Stimulated activated CD4-positive, alpha-beta T cell treated with anti-CD3 and anti-CD28 coated beads, Interleukin-2, amount 100 ng/mL, for 48 hours (primary cell): ENCODE measurements around the gene XRCC5.
"Not testable (repeated sequence)": the region's sequence is repeated elsewhere in the genome, so short reads cannot be mapped to it uniquely, and the experiment has no call there.

ENCODE experiments used
- DNase-seq, 2 donors: peaks; one replicate each; pipeline ENCODE4 v3.0.0-alpha.2; 2020

Gene XRCC5

DNA sequence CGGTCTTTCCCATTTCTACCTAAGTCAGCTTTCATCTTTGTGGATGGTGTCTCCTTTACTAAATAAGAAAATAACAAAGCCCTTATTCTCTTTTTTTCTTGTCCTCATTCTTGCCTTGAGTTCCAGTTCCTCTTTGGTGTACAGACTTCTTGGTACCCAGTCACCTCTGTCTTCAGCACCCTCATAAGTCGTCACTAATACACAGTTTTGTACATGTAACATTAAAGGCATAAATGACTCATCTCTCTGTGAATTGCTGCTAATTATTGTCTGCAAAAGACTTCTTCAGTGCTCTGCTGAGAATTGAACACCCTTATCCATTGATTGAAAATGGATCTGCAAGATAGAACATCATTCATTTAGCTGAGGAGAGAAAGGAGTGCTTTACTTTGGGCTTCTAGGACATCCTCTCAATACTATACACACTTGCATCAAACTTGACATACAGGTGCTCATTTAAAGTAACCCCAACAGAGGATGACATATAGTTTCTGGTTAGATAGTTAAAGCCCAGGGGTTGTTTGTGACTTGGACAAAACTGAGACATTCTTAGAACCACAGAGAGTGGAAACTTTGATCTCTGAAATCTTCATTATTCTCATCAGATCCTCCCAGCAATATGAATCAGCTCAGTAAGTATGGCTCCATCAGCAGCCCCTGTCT is 97.0 kb downstream of the XRCC5 start:
- DNase-seq = no peak

DNA sequence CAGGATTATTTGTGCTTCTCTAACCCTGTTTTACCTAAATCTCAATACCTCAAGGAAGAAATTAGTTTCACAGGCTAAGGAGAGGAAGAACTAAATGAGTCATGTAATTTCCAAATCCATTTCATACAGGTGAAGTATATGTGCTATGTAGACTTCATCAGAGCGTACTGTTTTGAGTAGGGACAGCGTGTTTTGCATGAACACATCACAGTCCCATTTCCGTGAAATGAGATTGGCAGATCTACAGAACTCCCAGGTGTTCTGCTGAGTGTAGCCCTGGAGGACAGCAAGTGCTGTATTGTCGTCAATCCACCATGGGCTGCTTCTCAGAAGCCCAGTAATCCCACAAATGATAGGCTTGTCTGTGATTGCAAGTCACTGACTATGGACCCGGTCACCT is 97.7 kb downstream of the XRCC5 start:
- DNase-seq = no peak

DNA sequence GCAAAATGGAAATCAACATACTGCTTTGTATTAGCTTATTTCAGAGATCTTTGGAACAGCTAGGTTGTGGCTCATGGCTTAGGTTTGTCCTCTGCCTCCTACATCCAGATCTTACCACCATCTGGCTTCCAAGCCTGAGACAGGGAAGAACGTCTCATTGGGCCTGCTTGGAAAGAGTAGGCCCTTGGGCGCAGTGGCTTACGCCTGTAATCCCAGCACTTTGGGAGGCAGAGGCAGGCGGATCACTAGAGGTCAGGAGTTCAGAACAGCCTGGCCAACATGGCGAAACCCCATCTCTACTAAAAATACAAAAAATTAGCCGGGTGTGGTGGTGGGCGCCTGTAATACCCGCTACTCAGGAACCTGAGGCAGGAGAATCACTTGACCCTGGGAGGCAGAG is 99.5 kb downstream of the XRCC5 start:
- DNase-seq = not testable (repeated sequence)

DNA sequence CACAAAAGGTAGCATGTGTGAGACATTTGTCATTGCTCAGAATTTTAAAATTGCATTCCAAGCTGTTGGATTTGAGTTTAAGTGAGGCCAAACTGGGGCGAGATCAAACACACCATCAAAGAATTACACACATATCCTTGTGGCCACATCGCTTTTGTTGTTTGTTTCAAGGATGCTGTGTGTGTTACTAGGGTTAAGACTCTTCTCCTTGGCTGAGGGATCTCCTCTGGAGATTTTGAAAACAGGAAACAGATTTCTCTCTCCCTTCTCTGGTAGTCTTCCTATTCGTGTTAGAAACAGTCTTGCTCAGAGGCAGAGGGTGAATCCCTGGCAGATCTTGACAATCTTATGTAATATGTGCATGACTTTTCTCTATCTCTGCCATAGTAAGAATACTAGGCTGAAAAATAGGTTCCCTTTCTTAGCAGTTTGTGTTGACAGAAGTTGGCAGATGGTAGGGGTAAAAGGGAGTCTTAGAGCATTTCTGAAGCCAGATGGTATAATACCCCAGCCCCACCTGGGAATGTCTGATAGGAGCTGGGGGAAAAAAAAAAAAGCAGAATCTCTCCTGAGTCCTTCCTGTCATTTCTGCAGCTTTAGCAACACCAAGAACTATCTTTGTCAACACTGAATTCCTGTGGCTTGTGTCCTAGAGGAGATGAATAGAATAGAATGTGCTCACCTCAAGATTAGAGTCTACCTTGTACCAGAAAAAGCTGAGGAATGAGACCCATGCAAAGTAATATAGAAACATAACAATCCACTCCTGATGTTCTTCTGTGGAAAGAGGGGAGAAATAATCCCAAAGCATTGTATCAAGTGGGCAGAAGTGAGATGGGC is 101.8 kb downstream of the XRCC5 start:
- DNase-seq = no peak

DNA sequence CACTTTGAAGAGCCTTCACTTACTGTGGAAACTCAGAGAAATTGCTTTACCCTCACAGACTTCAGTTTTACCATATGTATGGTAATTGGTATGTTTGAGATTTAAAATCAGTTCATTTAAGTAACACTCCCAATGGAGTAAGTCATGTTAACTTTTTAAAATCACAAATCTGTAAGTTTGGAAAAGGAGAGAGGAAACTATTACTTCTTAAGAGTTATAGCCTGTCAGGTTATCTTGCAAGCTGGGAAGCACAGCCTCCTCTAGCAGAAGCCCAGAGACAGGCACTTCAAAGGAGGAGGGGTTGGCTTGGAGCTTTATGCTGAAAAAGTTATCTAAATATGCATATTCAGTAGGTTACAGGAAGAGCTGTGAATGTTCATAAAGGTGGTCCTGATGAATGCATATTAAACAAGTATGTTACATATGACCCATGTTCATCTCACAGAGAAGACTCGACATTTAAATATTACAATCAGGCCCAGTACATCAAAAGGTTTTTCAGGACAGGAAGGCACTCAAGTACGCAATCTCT is 102.5 kb downstream of the XRCC5 start:
- no peak for DNase-seq

DNA sequence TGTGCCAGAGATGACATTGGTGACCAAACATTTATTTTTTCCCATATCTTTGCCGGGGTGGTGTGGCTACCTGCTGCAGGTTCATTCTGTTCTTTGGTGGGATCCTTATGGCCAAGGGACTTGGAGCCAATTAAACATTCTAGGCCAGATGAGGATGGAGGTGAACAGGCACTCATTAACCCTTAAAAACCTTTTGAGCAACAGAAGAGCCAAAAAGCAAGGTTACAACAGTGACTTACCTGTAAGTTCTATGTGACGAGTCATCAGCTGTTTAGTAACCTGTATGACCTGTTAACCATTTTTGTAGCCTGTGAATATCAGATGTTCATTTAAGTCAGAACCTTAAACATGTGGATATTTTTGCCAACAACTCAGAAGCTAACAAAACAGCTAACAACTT is 105.6 kb downstream of the XRCC5 start:
- no peak for DNase-seq

DNA sequence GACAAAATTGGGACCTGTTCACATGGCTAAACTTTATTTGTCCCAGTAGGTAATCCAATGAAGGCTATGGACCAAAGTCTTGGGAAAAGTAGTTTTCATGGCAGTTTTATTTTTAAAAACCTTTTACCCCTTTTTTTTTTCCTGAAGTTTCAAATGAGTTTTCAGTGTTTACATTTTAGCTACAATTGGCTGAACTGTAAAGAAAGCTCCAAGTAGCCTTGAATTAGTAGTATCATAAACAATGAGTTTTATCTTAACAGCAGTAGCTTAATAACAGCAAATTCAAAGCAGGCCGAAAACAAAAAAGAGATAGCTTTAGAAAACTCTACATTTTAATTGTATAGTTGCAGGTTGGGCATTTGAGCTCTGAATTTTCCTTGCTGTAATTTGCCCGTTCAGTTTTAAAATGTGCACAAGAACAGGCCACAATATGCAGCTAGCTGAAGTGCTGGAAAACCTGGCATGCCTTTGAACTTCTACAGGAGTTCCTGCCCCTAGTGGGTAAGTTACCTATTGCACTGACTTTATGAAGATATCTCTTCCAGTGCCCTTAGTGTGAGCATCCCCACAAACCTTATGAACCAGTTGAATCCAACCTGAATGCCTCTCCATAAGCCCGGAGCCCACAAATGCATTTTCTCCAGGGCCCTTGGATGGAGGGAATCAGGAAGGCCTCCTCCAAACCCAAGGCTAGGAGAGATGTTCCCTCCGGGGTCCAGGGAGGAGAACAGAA is 106.7 kb downstream of the XRCC5 start:
- no peak for DNase-seq

DNA sequence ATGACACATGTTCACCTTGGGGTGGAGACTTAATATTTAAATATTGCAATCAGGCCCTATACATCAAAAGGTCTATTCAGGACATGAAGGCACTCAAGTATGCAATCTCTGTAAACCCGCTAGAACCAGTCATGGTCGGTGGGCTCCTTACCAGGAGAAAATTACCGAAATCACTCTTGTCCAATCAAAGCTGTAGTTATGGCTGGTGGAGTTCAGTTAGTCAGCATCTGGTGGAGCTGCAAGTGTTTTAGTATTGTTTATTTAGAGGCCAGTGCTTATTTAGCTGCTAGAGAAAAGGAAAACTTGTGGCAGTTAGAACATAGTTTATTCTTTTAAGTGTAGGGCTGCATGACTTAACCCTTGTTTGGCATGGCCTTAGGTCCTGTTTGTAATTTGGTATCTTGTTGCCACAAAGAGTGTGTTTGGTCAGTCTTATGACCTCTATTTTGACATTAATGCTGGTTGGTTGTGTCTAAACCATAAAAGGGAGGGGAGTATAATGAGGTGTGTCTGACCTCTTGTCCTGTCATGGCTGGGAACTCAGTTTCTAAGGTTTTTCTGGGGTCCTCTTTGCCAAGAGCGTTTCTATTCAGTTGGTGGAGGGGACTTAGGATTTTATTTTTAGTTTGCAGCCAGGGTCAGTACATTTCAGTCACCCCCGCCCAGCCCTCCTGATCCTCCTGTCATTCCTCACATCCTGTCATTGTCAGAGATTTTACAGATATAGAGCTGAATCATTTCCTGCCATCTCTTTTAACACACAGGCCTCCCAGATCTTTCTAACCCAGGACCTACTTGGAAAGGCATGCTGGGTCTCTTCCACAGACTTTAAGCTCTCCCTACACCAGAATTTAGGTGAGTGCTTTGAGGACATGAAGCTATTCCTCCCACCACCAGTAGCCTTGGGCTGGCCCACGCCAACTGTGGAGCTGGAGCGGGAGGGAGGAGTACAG is 108.1 kb downstream of the XRCC5 start:
- DNase-seq = no peak

DNA sequence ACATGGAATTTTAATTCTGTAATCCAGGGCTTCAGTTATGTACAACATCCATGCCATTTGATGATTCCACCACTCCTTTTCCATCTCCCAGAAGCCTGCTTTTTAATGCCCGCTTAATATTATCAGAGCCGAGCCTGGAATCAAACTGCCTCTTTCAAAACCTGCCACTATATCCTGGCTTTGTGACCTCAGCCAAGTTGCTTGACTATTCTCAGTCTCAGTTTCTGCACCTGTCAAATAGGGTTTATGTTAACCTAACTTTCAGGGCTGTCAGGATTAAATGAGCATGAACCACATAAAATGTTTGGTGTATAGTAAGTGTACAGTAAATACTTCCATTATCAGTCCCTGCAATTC is 108.7 kb downstream of the XRCC5 start:
- no peak for DNase-seq

DNA sequence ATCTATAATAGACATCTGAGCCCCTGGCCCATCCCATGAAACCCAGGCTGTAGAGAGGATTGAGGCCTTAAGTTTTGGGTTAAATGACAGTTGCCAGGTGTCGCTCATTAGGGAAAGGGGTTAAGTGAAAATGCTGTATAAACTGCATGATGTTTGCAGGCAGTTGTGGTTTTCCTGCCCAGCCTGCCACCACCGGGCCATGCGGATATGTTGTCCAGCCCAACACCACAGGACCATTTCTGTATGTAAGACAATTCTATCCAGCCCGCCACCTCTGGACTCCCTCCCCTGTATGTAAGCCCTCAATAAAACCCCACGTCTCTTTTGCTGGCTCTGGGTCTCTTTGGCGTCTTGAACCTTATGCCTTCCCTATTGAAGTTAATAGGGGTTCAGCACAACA is 110.7 kb downstream of the XRCC5 start:
- no peak for DNase-seq

DNA sequence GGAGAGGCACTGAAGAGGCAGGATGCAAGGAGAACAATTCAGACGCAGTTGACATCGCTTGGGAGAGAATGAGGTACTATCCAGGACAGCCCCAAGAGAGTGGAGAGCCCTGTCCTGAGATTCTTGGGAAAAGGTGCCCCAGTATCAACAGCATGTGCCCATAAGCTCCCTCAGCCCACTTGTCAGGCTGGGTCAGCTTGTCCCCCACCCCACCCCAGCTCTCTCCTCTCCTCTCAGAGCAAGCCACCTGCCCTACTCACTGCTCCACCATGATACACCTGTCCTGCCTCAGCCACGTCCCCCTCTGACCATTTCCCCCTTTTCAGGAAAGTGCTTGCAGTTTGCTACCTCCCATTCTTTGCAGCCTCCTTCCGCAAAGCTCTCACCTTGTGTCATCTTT is 111.8 kb downstream of the XRCC5 start:
- no peak for DNase-seq

DNA sequence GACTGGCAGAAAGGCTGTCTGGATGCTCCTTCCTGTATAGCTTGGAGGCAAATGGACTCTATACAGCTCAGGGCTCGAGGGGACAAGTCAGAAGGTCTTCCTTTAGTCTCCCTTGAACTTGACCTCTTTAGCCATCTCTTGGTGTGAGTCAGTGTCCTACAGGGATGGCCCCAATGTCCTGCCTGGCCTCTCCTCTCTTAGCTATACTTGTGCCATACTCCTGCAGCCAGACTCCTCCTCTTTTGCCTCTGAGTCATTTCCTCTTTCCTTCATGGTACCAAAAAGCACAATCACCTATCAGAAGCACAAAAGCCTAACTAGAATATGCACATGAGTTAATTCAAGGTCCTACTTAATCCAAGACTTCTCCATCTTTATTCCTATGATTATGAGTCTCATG is 112.7 kb downstream of the XRCC5 start:
- no peak for DNase-seq

DNA sequence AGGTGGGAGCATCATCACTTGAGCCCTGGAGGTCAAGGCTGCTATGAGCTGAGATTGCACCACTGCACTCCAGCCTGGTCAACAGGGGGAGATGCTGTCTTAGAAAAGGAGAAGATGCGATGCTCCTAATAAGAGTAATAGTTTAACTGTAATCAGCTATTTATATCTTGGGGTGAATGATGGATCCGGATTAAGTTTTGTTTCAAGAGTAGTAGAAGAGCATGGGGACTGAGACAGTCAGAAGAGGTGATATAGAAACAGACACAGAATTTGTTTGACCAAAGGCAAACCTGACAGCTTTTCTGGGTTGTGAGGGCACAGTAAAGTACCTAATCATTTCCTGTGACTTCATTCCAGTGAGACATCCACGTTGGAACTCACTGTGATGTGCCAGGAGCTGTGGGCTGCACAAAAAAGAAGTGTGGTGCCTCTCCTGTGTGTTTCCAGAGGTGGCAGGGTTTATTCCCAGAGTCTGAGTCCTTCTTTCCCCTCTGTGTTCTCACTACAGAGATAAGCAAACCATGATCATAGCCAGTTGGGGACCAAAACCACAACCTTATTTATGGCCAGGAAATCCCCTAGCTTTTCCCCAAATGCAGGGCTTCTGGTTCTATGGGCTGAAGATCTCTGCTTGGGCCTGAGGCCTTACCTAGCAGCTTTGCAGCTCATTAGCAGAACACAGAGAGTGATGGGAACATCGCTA is 113.7 kb downstream of the XRCC5 start:
- no peak for DNase-seq

DNA sequence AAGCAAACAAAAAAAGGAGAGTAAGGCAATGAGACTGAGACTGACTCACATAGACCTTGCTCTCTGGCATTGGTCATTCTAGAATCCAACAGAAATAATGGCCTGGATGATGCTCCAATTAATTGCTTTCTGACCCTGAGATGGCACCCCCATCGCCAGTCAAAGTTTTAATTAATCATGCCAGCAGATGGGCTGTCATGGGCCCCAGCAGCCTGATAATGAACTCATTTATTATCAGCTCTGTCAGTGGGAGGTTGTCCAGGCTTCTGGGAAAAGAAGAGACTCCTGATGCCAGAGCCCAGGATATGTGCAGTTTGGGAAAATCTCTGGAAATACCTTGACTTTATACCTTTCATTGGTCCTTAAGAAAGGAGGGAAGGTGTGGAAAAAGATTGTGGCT is 115.2 kb downstream of the XRCC5 start:
- no peak for DNase-seq

DNA sequence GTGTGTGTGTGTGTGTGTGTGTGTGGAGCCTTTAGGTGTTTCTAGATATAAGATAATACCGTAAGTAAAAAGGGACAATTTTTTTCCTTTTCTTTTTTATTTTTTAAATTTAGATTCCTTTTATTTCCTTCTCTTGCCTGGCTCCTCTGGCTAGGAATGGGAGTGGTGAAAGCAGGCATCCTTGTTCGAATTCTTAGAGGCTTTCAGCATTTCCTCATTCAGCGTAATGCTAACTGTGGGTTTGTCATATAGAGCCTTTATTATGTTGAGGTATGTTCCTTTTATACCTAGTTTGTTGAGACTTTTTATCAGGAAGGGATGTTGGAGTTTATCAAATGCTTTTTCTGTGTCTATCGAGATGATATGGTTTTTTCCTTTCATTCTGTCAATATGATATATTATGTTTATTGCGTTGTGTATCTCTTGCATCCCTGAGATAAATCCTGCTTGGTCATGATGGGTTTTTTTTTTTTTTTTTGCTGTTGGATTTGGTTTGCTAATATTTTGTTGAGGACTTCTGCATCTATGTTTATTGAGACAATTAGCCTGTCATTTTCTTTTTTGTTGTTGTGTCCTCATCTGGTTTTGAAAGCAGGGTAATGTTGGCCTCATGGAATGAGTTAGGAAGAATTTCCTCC is 120.2 kb downstream of the XRCC5 start:
- no peak for DNase-seq

DNA sequence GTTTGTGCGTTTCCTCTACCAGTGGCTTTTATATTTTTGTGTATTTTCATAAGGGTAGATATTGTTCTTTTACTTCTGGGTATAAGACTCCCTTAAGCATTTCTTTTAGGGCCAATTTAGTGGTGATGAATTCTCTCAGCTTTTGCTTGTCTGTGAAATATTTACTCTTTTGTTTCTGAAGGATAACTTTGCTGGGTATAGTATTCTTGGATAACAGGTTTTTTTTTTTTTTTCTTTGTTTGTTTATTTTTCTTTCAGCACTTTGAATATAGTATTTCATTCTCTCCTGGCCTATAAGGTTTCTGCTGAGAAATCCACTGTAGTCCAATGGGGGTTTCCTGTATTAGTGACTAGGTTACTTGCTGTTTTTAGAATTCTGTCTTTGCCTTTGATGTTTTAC is 122.7 kb downstream of the XRCC5 start:
- DNase-seq = no peak

DNA sequence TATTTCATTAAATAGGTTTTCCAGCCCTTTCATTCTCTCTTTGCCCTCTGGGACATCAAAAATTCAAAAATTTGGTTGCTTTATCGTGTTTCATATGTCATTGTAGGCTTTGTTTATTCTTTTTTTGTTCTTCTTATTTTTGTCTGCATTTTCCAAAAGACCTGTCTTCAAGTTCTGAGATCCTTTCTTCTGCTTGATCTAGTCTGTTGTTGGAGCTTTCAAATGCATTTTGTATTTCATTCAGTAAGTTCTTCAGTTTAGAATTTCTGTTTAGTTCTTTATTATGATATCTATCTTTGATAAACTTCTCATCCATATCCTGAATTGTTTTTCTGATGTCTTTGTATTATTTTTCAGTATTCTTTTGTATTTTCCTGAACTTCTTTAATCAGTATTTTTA is 123.6 kb downstream of the XRCC5 start:
- DNase-seq = no peak

DNA sequence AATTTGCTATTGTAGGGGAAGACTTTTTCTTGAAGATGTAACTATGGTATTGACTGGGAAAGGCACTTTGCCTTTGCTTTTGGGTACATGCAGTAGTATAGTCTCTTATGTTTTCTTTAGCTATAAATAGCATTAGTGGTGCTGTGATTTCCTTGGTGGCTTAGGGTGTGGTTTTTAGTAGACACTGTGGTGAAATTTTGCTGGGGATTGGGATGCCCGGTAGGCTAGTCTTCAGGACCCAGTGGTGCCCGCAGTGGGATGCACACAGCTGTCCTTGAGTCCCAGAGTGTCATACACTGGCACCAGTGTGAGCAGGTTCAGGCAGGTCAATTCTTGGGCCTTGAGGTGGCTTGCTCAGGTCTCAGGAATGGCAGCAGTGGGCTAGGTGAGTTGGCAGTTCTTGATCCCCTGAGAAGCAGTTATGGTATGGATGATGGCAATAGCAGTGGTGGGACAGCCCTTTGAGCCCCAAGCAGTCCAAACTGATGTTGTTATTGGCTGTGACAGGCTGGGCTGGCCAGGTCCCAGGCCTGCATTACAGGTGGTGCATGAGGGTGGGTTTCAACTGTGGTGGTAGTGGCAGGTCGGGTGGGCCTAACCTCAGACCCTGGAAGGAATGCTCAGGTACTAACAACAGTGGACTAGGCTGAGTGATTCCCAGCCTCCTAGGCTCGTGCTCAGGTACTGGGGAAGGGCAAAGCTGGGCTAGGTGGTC is 124.3 kb downstream of the XRCC5 start:
- no peak for DNase-seq

DNA sequence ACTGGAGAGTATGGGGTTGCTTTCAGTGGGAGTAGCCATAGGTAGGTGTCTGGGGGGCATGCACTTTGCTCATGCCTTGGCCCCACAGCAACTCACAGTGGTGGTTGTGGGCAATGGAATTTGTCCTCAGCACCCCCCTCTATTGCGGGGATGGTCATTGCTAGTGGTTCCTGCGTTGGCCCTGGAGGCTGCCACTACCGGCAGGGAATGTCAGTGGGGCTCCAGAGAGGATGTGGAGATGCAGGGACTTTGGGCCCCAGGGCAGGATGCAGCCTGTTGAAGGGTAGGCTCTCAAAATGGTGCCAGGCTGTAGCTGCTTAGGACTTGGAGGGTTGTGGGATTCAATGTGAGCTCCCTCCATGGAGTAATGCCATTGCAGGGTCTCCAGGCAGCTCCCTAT is 125.0 kb downstream of the XRCC5 start:
- DNase-seq = no peak

DNA sequence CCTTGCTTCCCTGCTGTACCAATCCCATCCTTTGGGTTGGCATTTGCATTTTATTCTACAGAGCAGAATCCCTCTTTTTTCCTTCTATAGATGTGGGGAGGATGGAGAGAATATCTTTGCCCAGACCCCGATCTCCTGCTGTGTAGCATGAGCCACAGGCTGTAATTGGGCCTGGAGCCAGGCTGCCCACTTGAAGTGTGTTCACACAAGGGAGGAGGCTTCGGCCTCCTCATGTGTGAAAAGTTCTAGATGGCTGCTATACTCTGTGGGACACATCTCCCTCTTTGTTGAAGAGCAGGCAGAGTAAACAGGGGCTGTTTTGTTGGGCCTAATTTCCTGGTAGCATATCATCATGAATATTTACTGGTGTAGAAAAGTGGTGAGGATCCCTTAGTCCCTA is 126.3 kb downstream of the XRCC5 start:
- DNase-seq = no peak

DNA sequence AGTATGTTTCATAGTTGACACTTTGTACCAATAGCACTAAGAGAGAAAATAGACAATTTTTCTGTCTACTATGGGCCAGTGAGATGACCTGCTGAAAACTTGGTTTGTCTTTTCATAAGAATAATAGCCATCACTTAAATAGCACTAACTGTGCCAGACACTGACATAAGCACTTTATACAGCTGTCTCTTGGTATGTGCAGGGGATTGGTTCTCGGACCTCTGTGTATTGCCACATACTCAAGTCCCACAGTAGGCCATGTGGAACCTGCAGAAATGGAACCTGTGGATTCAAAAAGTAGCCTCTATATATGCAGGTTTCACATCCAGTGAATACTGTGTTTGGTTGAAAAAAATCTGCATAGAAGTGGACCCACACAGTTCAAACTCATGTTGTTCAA is 126.7 kb downstream of the XRCC5 start:
- no peak for DNase-seq
